ENCODE results near the gene MRTFA. TPM values are rescaled to one million over a fixed set of nuclear protein-coding genes. Genes with fewer than 3 reads are reported as not detected.
"Not testable (repeated sequence)": the region's sequence is repeated elsewhere in the genome, so short reads cannot be mapped to it uniquely, and the experiment has no call there.

The MRTFA gene
- polyA plus RNA-seq, 4 donors, result 11.9 to 20.0 (median 14.1) TPM

DNA sequence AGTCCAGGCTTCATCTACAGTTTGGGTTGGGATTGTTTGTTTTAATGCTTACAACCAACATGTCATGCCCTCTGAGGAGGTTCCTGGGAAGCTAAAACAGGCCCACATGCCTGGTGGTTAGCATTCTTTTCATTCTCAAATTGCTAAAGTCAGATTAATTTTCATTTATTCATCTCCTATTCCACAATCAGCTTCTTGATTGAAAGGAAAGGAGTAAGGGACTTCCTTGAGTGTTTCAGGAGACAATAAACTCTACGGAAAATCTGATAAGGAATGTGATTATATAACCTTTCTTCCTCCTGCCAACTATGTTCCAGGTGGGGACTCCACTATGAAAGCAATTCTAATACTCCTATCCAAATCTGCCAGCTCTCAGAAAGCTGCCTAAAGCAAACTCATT, 30.8 kb downstream of the MRTFA start:
- peak; percentile 28 to 66 for DNase-seq
- WGBS, 3 donors, result 14 to 59% (median 20%) methylated on average over 1 of the region's 1 CpG

DNA sequence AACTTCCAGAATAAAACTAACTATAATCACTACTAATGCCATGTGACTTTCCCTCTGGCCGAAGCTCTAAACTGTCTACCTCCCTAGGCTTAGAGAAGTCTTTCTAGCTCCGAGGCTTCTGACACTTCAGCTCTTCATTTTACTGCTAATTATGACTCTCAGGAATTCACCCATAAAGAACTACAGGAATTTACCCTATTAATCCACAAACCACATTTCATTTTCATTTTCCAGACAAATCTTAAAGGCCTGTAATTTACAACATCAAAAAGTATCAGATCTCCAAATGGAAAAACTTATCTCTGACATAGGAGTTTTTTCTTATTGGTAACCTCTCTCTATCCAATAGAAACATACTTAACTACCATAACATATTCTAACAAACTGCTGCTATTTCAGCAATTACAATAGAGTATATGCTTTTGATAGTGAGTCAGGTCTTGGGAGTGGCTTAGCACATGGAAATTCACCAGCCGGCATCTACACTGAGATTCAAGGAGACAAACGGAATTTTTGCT, 33.4 kb downstream of the MRTFA start:
- Histone ChIP-seq H3K4me3 (ENCODE audit: low read depth in 1 of 3, low read length in 3 of 3) (no peak overlapping the region), H3K36me3 (ENCODE audit: control insufficient read depth in 3 of 3, insufficient read depth in 2 of 3, low read depth in 1 of 3, low read length in 3 of 3) (peaks cover 0 to 1% (median 0%) of the 10 kb centered on the region in 3 donors), H3K27ac (ENCODE audit: low read depth in 1 of 3, low read length in 2 of 3) (no peak overlapping the region), H3K9me3 (ENCODE audit: control insufficient read depth in 2 of 2, insufficient read depth in 1 of 2, low read depth in 1 of 2, low read length in 1 of 2) (no peaks in the 10 kb centered on the region), H3K4me1 (ENCODE audit: control insufficient read depth in 3 of 3, insufficient read depth in 2 of 3, low read depth in 1 of 3, low read length in 2 of 3) (peaks cover 2 to 17% (median 3%) of the 10 kb centered on the region in 3 donors), H3K27me3 (ENCODE audit: control insufficient read depth in 3 of 3, insufficient read depth in 3 of 3, low read length in 3 of 3) (no peaks in the 10 kb centered on the region)
- no peak for FAIRE-seq
- DNase-seq, result peak in 1 of 2 donors; percentile 16
- 56 to 75% (median 70%) methylated on average over 4 of the region's 4 CpGs for WGBS, 3 donors

More for the DNA sequence above, 30.8 kb downstream of the MRTFA start:
- H3K4me3 ChIP-seq (ENCODE audit: low read depth in 1 of 3, low read length in 3 of 3), result no peak overlapping the region
- H3K36me3 ChIP-seq (ENCODE audit: control insufficient read depth in 3 of 3, insufficient read depth in 2 of 3, low read depth in 1 of 3, low read length in 3 of 3), result peaks cover 0 to 1% (median 0%) of the 10 kb centered on the region in 3 donors
- no peak for FAIRE-seq
- H3K9me3 ChIP-seq (ENCODE audit: control insufficient read depth in 2 of 2, insufficient read depth in 1 of 2, low read depth in 1 of 2, low read length in 1 of 2), result no peaks in the 10 kb centered on the region
- H3K27ac ChIP-seq (ENCODE audit: low read depth in 1 of 3, low read length in 2 of 3), result peak overlapping the region in 2 of 3 donors; percentile 32 to 36
- peaks cover 2 to 17% (median 3%) of the 10 kb centered on the region in 3 donors for H3K4me1 ChIP-seq (ENCODE audit: control insufficient read depth in 3 of 3, insufficient read depth in 2 of 3, low read depth in 1 of 3, low read length in 2 of 3)
- H3K27me3 ChIP-seq (ENCODE audit: control insufficient read depth in 3 of 3, insufficient read depth in 3 of 3, low read length in 3 of 3), result no peaks in the 10 kb centered on the region

DNA sequence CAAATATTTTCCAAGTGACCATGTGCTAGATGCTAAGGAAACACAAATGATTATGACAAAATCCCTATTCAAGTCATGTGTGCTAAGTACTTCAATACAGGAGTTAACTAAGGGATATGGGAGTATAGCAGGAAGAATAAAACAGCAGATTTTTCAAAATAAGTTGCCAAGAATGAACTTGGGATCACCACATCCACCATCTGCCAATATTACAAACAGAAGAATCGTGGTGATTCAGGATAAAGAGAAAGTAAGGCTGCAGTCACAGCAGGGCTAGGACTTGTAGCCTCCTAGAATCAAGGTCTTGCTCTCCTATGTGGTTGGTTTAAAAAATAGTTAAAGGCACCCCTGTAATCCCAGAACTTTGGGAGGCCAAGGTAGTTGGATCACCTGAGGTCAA, 34.3 kb downstream of the MRTFA start:
- Histone ChIP-seq H3K27me3 (ENCODE audit: control insufficient read depth in 3 of 3, insufficient read depth in 3 of 3, low read length in 3 of 3) (no peaks in the 10 kb centered on the region), H3K9me3 (ENCODE audit: control insufficient read depth in 2 of 2, insufficient read depth in 1 of 2, low read depth in 1 of 2, low read length in 1 of 2) (no peaks in the 10 kb centered on the region), H3K4me1 (ENCODE audit: control insufficient read depth in 3 of 3, insufficient read depth in 2 of 3, low read depth in 1 of 3, low read length in 2 of 3) (peaks cover 3 to 17% (median 4%) of the 10 kb centered on the region in 3 donors), H3K36me3 (ENCODE audit: control insufficient read depth in 3 of 3, insufficient read depth in 2 of 3, low read depth in 1 of 3, low read length in 3 of 3) (peaks cover 0 to 1% (median 0%) of the 10 kb centered on the region in 3 donors), H3K4me3 (ENCODE audit: low read depth in 1 of 3, low read length in 3 of 3) (no peak overlapping the region), H3K27ac (ENCODE audit: low read depth in 1 of 3, low read length in 2 of 3) (no peak overlapping the region)
- 58 to 74% (median 59%) methylated on average over 1 of the region's 1 CpG for WGBS, 3 donors
- no peak for DNase-seq
- FAIRE-seq, result no peak

DNA sequence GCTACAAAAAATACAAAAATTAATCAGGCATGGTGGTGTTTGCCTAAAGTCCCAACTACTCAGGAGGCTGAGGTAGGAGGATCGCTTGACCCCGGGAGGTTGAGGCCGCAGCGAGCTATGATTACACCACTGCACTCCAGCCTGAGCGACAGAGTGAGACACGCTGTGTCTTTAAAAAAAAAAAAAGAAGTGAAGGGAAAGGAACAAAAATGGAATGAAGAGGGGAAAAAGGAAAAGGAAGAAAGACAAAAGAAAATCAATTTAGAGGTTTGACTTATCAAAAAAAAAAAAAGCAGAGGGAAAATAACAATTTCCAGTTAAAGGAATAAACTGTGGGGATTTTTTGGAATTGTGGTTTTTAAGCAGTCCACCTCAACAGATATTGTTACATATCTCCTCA, 36.8 kb downstream of the MRTFA start:
- WGBS, 3 donors, result 97 to 98% (median 97%) methylated on average over 6 of the region's 6 CpGs
- Histone ChIP-seq H3K4me1 (ENCODE audit: control insufficient read depth in 3 of 3, insufficient read depth in 2 of 3, low read depth in 1 of 3, low read length in 2 of 3) (peaks cover 0 to 2% (median 1%) of the 10 kb centered on the region in 3 donors), H3K36me3 (ENCODE audit: control insufficient read depth in 3 of 3, insufficient read depth in 2 of 3, low read depth in 1 of 3, low read length in 3 of 3) (no peaks in the 10 kb centered on the region), H3K4me3 (ENCODE audit: low read depth in 1 of 3, low read length in 3 of 3) (no peak overlapping the region), H3K27ac (ENCODE audit: low read depth in 1 of 3, low read length in 2 of 3) (no peak overlapping the region), H3K27me3 (ENCODE audit: control insufficient read depth in 3 of 3, insufficient read depth in 3 of 3, low read length in 3 of 3) (no peaks in the 10 kb centered on the region), H3K9me3 (ENCODE audit: control insufficient read depth in 2 of 2, insufficient read depth in 1 of 2, low read depth in 1 of 2, low read length in 1 of 2) (no peaks in the 10 kb centered on the region)
- FAIRE-seq, result no peak
- DNase-seq, result no peak

DNA sequence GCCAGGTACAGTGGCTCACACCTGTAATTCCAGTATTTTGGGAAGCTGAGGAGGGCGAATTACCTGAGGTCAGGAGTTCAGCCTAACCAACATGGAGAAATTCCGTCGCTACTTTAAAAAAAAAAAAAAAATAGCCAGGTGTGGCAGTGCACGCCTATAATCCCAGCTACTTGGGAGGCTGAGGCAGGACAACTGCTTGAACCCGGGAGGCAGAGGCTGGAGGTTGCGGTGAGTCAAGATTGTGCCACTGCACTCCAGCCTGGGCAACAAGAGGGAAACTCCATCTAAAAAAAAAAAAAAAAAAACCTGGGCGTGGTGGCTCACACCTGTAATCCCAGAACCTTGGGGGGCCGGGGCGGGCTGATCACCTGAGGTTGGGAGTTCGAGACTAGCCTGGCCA, 37.8 kb downstream of the MRTFA start:
- WGBS, 3 donors, result 58 to 81% (median 80%) methylated on average over 10 of the region's 10 CpGs
- H3K36me3 ChIP-seq (ENCODE audit: control insufficient read depth in 3 of 3, insufficient read depth in 2 of 3, low read depth in 1 of 3, low read length in 3 of 3); H3K27ac ChIP-seq (ENCODE audit: low read depth in 1 of 3, low read length in 2 of 3); H3K27me3 ChIP-seq (ENCODE audit: control insufficient read depth in 3 of 3, insufficient read depth in 3 of 3, low read length in 3 of 3); H3K4me1 ChIP-seq (ENCODE audit: control insufficient read depth in 3 of 3, insufficient read depth in 2 of 3, low read depth in 1 of 3, low read length in 2 of 3); DNase-seq; FAIRE-seq; H3K4me3 ChIP-seq (ENCODE audit: low read depth in 1 of 3, low read length in 3 of 3); H3K9me3 ChIP-seq (ENCODE audit: control insufficient read depth in 2 of 2, insufficient read depth in 1 of 2, low read depth in 1 of 2, low read length in 1 of 2): not testable (repeated sequence)

DNA sequence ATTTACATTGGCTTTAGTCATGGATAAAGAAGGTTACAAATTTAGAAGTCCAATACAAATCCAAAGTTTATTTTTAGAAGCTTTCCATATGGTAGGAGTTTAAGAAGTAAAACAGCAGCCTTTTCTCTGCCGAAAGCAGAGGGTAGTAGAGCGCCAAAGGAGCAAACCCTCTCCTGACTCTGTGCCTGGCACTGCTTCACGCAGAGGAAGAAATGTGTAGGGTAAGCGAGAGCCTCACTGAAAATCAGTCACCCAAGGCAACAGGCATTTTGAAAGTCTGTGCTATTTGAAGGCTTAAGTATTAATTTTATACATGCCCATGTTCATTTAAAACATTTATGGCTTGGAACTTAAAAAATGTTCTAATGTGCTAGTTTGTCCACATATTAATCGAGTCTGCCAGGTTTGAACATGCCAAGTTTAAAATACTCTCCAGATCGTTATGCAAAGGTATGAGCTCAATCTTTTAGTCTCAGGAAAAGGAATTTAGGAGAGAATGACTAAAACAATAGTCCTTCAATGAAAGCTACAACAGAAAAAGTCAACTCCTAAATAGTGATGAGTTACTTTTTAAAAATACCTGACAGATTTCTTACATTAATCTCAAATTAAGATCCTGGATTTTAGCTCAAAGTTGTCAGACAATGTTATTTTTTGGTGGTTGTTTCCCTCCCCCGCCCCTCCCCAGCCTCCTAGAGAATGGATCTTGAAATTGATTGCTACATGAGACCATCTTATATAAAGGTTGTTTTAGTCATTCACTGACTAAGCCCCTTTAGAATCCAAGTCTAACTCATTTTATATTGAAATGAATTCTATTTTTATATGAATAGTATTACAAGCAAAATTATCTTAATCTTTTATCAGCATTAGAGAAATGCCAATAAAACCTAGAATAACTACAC, 38.7 kb downstream of the MRTFA start:
- 70 to 92% (median 83%) methylated on average over 7 of the region's 7 CpGs for WGBS, 3 donors
- Histone ChIP-seq H3K27me3 (ENCODE audit: control insufficient read depth in 3 of 3, insufficient read depth in 3 of 3, low read length in 3 of 3) (no peaks in the 10 kb centered on the region), H3K36me3 (ENCODE audit: control insufficient read depth in 3 of 3, insufficient read depth in 2 of 3, low read depth in 1 of 3, low read length in 3 of 3) (no peaks in the 10 kb centered on the region), H3K27ac (ENCODE audit: low read depth in 1 of 3, low read length in 2 of 3) (no peak overlapping the region), H3K4me1 (ENCODE audit: control insufficient read depth in 3 of 3, insufficient read depth in 2 of 3, low read depth in 1 of 3, low read length in 2 of 3) (peaks cover 1 to 2% (median 2%) of the 10 kb centered on the region in 3 donors), H3K4me3 (ENCODE audit: low read depth in 1 of 3, low read length in 3 of 3) (no peak overlapping the region), H3K9me3 (ENCODE audit: control insufficient read depth in 2 of 2, insufficient read depth in 1 of 2, low read depth in 1 of 2, low read length in 1 of 2) (no peaks in the 10 kb centered on the region)
- FAIRE-seq (no peak), DNase-seq (no peak)

DNA sequence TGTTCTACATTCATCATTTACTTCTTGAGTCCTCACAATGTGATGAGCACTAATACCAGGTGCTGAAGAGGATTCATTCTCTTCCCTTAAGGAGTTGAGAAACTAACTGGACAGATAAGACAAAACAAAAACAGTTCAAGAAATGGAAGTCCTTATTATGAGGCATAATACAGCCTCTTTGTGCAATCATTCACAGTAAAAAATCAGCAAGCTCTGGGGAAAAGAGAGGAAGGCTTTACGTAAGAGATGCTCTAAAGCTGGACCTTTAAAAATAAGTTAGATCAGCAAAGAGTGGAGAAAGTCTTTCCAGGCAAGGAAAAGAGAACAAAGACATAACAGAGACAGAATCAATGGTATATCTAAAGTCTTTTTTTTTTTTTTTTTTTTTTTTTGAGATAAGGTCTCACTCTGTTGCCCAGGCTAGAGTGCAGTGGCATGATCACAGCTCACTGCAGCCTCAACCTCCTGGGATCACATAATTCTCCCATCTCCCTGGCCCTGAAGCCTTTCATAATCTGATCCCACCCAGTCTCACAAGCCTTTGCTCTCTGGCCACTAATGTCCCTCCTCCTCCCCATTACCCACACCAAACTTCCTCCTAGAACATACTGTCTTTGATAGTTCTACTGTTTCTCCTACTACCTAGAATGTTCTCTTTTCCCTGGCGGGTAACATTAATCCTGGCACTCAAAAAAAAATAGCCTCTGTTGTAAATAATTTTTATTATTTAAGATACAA, 40.9 kb downstream of the MRTFA start:
- Histone ChIP-seq H3K4me3 (ENCODE audit: low read depth in 1 of 3, low read length in 3 of 3) (no peak overlapping the region), H3K36me3 (ENCODE audit: control insufficient read depth in 3 of 3, insufficient read depth in 2 of 3, low read depth in 1 of 3, low read length in 3 of 3) (no peaks in the 10 kb centered on the region), H3K9me3 (ENCODE audit: control insufficient read depth in 2 of 2, insufficient read depth in 1 of 2, low read depth in 1 of 2, low read length in 1 of 2) (no peaks in the 10 kb centered on the region), H3K27ac (ENCODE audit: low read depth in 1 of 3, low read length in 2 of 3) (no peak overlapping the region), H3K27me3 (ENCODE audit: control insufficient read depth in 3 of 3, insufficient read depth in 3 of 3, low read length in 3 of 3) (no peaks in the 10 kb centered on the region), H3K4me1 (ENCODE audit: control insufficient read depth in 3 of 3, insufficient read depth in 2 of 3, low read depth in 1 of 3, low read length in 2 of 3) (peaks cover 1 to 8% (median 2%) of the 10 kb centered on the region in 3 donors)
- FAIRE-seq (no peak), DNase-seq (no peak)
- 92 to 97% (median 95%) methylated on average over 2 of the region's 2 CpGs for WGBS, 3 donors

DNA sequence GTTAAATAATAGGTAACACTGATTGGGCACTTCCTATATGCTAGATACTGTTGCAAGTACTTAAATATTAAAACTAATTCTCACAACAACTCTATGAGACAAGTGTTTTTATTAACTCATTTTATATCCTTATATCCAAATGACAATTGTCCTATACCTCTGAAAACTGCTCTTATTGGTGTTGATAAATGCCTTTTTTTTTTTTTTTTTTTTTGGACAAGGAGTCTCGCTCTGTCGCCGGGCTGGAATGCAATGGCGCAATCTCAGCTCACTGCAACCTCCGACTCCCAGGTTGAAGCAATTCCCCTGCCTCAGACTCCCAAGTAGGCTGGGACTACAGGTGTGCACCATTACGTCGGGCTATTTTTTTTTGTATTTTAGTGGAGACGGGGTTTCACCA, 41.6 kb downstream of the MRTFA start:
- FAIRE-seq, result no peak
- Histone ChIP-seq H3K4me3 (ENCODE audit: low read depth in 1 of 3, low read length in 3 of 3) (no peak overlapping the region), H3K36me3 (ENCODE audit: control insufficient read depth in 3 of 3, insufficient read depth in 2 of 3, low read depth in 1 of 3, low read length in 3 of 3) (peaks cover 0 to 2% (median 0%) of the 10 kb centered on the region in 3 donors), H3K27ac (ENCODE audit: low read depth in 1 of 3, low read length in 2 of 3) (no peak overlapping the region), H3K9me3 (ENCODE audit: control insufficient read depth in 2 of 2, insufficient read depth in 1 of 2, low read depth in 1 of 2, low read length in 1 of 2) (no peaks in the 10 kb centered on the region), H3K4me1 (ENCODE audit: control insufficient read depth in 3 of 3, insufficient read depth in 2 of 3, low read depth in 1 of 3, low read length in 2 of 3) (peaks cover 1 to 8% (median 2%) of the 10 kb centered on the region in 3 donors), H3K27me3 (ENCODE audit: control insufficient read depth in 3 of 3, insufficient read depth in 3 of 3, low read length in 3 of 3) (no peaks in the 10 kb centered on the region)
- WGBS, 3 donors, result 97 to 98% (median 97%) methylated on average over 8 of the region's 8 CpGs
- DNase-seq, result no peak

Measured in small intestine (tissue), 7 donors.